Globus pallidus (tissue), 1 donor: Measurements from ENCODE around the gene SNX8.

Experiments used
- DNase-seq: peaks from one replicate; pipeline ENCODE4 v3.0.0-alpha.2; 2015; ENCODE audit warnings: low spot score

The SNX8 gene

DNA sequence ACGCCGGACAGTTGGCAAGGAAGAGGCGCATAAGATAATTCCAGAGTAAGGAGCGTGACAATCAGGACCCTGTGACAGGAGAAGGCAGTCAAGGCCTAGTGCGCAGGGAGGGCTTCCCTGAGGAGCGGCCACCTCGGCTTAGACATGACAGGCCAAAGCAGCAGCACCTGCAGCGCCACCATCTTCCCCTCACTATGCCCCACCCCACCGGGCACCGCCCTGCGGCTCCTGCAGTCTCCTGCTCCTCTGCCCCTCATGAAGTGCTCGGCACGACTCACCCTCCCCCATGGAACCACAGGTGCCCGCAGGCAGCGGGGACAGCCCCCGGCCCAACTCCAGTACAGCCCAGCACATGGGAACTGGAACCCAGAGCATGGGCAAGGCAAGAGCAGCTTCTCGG, 93.3 kb downstream of the SNX8 start:
- DNase-seq = no peak

DNA sequence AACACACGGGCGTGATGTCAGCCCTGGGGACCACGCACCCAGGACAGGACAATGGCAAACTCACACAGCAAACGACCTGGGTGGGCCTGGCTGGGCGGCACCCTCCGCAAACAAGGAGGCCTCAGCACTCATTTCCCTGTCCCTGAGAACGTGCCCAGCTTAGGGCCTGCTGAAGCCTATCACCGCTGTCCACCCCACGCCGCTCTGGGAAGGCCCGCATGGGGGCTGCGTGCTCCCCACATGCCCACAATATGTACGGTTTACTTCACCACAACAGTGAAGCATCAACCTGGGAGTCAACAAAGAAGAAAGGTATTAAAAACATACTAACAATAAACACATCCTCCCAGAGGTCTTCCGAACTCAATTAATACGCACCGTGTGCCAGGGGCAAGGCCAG, 93.7 kb downstream of the SNX8 start:
- DNase-seq = no peak

DNA sequence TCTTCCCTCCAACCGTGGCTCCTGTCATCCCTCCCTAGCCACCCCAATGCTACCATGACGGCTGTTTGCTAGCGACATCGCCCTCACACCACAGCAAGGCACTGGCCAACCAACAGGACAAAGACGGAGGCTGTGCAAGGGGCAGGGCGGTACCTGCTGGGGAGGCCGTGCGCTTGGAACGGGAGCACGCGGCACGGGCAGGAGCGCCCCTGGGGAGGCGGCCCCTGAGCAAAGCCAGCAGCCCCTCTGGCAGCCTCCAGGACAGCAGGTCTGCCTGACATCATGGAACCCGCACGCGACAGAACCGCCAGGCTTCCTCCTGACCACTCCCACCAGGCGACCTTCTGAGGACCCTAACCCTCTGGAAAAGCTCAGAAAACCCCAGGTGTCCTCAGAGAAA, 94.2 kb downstream of the SNX8 start:
- no peak for DNase-seq

DNA sequence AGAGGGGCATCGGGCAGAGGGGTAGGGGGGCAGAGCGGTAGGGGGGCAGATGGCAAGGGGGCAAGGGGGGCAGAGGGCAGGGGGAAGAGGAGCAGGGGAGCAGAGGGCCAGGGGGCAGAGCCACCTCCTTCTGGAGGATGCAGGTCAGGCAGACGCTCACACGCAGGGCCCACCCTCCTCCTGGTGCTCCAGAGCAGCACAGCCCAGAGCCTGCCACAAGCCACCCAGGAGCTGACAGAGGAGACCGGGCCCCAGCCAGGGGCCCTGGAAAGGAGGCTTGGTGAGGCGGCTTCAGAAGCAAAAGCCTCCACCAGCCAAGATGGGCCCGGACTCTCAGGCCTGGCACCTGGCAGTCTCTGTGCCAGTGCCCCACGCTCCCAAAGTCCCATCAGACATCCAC, 94.6 kb downstream of the SNX8 start:
- no peak for DNase-seq

DNA sequence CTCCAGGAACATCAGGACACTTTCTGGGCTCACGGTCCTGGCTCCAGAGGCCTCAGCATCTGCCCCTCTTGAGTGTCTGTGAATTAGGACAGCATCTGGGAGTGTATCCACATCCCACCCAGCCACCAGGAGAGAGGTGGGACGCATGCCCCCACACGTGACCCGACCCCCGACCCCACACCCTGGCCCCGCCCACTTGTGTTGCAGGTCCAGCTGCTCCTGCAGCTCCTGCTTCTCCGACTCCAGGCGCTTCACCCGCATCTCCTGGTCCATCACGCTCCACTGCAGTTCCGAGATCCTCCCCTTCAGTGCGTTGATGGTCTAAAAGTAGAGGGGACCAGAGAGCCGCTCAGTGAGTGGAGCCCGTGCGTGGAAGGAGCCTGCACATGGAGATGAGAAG, 95.1 kb downstream of the SNX8 start:
- no peak for DNase-seq

DNA sequence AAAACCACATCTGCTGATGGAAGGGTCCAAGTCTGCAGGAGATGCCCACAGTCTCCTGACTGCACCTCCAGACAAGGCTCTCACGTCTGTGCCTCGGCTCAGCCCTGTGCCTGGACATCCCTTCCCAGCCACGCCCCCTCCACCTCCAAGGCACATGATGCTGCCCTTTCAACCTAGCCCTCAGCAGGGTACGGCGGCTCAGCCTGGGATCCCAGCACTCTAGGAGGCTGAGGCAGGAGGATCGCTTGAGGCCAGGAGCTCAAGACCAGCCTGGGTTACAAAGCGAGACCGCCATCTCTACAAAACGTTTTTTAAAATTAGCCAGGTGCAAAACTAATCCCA, 95.8 kb downstream of the SNX8 start:
- DNase-seq = no peak

DNA sequence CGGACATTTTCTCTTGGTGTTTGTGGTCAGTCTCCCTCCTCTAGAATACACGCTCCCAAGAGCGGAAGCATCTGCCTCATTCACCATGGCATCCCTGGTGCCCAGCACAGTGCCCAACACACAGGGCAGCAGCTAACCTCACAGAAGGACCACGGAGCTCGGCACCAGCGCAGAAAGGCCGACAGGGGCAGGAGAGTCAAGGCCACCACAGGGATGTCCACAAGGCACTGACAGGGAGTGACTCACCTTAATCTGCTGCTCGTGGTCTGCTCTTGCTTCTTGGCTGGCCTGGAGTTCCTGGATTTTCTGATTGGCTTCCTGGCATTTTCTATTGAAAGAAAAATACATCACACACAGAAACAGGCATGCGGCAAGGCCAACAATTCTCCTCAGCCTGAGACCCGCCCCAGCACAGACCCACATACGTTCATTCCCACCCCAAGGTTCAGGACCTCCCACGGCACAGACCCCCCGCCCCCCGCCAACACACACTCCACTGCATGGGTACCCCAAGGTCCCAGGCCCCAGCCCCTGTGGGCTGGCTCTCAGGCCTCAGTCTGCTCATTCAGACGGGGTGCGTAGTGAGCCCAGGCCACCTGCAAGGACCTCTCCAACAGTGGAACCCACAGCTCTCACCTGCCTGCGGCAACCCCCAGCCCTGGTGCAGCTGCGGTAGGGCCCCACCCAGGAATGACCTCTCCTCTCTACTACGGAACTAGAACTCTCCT, 96.4 kb downstream of the SNX8 start:
- DNase-seq = no peak

DNA sequence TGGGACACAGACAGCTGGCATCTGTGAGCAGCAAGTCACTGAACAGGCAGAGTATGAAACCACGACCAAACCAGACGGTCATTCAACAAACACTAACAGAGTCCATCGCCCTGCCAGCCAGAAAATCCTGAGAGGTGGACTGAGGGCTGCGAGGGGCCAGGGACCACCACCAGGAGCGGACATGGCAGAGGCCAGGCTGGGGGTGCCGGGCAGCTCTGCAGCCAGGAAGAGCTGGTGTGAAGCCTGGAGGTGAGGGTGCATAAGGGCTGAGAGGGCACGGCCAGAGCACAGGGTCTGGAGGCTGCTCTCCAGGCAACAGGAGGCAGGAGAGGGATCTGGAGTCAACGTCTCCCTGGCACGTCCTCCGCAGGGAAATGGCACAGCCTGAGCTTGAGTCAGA, 97.0 kb downstream of the SNX8 start:
- DNase-seq = no peak

DNA sequence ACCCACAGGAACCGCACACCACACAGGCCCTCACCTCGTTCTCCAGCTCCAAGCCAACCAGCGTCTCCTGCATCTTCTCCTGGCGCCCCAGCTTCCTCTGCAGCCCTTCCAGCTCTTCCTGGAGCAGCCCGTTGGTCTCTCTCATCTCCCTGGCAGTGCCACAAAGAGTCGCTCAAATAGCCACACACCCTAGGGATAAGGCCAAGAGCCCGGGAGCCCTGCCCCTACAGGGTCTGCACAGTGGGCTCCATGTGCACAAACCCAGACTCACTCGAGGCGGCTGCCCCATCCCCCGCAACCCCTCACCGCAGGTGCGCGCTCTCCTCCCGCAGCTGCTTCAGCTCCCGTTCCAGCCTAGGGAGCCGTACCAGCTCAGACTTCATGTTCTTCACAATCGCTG, 98.4 kb downstream of the SNX8 start:
- DNase-seq = no peak

DNA sequence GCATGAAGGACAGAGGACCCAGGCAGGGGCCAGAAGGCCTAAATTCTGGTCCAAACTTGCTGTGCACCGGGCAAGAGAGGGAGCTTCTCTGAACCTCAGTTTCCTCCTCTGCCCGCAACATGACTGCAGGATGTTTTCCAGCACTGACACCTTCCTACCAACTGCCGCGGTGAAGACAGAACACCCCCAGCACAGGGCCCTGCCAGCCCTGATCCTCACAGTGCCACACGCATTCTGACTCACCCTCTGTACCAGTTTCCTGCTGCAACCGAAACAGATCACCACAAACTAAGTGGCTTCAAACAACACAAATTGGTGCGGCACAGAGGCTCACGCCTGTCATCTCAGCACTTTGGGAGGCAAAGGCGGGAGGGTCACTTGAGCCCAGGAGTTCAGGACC, 99.6 kb downstream of the SNX8 start:
- DNase-seq = no peak

DNA sequence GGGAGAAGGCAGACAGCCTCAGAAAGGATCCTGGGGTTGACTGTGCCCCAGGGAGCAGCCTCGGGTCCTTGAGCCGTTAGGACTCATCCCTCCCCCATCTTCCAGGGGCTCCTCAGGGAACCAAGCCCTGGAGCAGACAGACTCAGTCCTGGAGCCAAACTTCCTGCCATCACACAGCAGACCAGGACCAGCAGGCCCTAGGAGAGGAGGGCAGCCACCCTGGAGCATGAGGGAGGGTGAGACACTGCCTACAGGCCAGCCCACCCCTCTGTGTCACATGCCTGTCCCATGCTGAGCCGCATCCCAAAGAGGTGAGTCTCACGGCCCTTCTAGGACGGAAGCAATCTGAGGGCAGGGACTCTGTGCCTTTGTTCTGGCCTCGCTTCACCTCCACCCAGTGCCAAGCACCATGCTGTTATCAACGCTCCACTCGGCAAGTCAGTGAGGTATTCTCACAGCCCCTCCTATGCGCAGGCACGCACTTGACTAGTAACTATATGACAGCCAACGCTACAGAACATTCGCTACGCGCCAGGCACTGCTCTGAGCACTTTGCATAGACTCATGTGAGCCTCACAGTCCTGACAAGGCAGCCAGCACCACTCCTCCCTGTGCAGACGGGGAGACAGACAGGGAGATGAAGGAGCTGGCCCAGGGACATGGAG, 100.6 kb downstream of the SNX8 start:
- no peak for DNase-seq

DNA sequence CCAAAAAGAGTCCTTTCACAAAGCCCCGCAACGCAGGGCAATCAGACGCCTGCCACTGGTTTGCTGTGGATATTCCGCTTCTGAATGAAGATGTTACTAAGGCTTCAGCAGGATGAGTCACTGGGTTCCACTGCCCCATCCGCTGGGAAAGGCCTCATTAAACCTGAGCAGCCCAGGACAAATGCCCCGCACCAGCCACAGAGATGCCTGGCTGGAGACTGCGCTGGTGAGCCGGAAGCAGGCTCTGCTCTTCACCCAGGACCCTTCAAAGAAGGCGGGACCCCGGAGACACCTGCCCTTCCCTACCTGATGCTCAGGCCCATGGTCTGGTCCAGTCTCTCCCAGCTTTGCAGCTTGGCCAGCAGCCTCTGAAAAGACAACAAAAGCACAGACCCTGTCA, 101.3 kb downstream of the SNX8 start:
- DNase-seq = no peak

DNA sequence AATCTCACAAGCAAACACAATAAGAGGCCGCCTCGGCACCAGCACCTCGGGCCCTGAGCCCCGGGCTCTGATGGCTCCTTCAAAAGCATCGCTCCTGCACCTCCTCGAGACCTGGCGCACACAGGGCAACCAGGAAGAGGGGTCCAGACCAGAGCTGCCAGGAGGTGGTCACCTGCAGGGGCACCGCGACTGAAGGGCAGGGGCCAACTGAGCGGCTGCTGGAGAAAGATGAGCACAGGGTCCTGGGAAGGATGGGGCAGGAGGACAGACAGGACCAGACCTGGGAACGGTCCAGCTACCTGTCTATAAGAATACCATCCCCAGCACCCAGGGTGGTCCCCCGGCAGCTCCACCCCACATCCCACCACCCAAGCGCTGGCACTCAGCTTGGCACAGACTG, 102.3 kb downstream of the SNX8 start:
- DNase-seq = no peak

DNA sequence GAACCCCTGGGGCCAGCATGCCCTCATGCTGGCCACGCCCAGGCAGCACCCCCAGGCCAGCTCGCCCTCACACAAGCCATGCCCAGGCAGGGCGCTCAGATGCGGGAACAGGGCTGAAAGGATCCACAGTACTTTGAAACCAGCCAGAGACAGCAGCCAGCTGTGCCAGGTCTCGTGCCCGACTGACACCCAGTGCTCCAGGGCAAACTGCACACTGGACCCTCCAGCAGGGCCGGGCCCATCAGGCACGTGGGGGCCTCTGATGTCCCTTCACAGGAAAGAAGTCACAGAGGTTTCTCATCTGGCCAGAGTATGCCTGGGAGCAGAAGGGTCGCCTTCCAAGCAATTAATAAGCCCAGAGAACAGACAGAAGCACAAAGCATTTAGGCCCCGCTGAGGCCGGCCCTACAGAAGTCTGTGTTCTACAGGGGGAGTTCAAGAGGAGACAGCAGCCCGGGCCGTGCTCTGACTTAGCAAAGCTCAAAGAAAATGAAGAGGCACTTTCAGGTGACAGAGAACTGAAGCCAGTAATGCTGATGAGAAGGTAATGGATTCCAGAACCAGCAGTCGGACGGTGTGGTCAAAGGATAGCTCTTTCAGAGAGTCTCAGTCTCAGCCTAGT, 102.9 kb downstream of the SNX8 start:
- DNase-seq = no peak

DNA sequence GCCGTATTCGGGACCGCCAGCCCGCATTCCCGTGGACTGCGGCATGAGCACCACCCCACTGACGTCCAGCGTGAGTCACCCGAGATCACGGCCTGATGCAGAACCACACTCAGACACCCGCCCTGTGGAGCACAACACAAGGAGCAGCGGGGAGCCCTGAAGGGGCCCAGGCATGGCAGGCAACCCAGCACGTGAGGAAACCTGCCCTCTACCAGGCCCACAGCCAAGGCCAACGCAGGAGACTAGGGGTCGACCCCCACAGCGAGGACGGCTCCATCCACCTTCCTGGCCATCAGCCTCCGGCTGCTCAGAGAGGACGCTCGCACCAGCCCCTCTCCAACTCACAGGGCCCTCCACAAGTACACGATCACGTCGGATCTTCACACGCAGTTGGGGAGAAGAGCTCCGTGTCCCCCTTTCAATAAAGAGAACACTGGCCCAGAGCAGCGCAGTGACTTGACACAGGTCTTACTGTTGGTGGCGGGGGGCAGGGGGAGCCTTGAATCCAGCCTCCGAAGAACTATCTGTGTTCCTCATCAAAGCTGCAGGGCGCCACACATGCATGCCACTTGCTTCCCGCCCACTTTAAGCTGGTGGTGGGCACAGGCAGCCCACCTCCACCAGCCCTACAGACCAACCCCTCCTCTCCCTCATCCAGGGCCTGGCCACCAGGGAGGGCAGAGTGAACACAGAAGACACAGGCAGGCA, 103.5 kb downstream of the SNX8 start:
- DNase-seq = no peak

DNA sequence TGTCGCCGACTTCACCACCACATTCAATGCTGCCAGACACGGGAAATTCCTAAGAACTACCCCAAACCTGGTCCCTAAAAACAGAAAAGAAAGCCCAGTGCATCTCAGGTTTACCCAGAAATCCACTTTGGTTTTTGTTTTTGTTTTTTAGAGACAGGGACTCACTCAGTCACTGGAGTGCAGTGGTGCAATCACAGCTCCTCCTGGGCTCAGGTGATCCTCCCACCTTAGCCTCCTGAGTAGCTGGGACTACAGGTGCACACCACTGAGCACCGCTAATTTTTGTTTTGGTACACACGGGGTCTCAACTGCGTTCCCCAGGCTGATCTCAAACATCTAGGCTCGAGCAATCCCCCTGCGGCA, 104.3 kb downstream of the SNX8 start:
- no peak for DNase-seq

DNA sequence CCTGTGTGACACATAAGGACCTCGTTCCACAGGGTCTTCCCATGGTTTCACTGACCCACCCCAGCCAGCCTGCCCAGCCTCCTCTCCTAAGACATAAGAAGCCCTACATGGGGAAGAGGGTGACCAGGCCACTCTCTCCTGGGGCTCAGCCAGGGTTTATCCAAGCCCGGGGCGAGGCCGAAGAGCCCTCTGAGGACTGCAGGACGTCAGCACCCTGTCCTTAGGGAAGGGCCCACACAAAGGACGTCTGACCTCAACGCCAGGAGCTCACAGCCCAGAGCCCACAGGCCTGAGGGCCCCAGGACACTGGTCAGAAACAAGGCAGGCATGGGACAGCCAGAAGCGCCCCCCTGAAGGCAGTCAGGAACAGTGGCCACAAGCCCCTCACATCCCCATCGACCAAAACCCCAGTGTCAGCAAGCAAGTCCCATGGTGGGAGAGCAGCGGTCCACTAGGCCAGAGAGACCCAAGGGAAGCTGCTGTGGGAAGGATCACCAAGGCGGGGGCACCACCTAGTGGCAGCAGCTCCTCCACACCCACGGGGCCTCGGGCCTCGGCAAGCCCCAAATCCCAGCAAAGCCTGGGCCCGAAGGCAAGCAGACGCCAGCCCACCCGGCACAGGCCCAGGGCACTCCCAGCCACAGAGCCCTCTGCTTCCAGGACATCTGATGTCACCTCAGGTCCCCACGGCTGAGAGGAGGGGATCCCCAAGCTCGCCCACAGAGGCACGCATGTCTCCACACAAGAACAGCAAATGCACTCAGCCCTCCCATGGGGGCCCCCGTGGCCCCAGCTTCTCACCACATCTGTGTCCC, 104.9 kb downstream of the SNX8 start:
- peak; percentile 68 for DNase-seq

DNA sequence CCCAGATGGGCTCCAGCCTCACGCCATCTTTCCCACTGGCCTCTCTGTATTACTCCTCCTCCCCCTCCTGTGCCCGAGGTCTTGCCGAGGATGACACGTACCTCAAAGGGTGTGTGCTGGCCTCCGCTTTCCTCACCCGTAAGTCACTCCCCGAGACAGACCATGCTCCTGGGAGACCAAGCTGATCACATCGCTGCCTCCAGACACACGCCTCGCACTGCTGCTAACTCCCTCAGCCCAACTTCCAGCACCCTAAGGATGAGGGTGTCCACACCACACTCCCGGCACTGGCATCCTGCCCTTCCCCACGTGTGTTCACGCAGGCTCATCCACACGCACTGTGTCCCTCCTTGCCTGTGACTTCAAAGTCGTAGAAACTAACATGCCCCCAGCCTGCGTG, 105.5 kb downstream of the SNX8 start:
- DNase-seq = no peak

DNA sequence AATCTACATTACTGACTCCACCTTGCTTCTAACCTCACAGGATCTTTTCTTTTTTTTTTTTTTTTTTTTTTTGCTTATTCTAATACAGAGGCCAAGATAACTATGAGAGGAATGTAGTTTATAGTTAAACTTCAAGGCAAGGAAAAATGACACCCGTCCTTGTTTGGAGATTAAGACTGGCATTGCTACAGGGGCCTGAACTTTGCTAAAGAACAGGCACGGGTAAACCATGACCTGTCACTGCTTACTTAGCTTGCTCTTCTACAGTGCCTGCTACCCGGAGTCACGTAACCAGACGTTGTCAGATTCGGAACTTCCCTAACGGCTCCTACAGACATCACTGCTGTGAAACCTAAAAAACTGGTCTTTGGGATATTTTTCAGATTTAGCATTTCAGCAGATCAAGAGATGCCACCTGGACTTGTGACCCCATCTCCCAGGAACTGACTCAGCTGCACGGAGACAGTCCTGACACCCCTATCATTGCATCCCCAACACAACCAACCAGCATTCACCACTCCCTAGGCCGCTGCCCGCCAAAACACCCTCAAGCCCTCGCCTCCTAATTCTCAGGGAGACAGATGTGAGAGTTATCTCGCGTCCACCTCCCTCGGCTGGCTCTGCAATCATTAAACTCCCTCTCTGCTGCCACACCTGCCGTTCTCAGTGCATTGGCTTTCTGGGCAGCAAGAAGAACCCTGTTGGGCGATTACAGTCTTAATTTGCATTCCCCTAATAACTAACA, 109.0 kb downstream of the SNX8 start:
- DNase-seq = no peak

DNA sequence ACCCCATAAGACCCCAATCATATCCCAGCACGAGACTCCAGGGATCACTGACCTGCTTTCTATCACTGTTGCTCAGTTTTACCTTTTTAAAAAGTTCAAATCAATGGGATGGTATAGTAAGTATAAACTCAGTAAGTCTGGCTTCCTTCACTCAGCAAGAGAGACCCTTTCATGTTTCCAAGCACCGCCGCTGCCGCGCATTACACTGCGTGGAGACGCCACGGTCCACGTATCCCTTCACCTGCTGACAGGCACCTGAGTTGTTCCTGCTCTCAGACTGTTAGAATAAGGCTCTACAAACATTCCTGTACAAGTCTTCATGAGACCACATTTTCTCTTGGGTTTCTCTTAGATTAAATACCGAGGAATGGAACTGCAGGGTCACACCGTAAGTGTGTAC, 109.8 kb downstream of the SNX8 start:
- no peak for DNase-seq

DNA sequence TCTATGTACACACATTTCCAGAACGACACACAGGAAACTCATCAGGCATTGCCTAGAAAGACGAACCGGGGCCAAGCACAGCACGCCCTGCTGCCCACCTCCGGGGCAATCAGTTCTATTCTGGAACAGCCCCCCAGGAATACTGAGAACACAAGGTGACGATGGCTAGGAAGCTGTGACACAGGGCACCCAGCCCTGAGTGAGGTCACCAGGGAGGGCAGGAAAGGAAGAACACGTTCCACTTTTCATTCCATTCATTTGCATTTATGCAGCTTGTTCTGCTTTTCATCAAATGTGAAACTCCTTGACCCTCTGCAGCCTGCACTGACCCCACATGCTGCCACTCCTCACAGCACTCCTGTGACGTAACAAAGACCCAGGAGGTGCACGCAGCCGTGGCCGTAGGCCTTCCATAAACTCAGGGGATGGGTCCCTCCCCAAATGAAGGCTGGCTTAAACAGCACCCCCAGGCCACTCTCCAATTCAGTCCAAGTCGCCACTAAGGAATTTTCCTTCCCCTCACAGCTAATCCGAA, 110.4 kb downstream of the SNX8 start:
- DNase-seq = no peak
